SK-N-MC (cell line): ENCODE data around the gene RTN4.

Source experiments
- EZH2 ChIP-seq: fragments of 200-600 bp; sonication (generic); IDR thresholded peaks from one replicate; pipeline ENCODE4 v1.6.1; 2017; ENCODE audit warnings: antibody characterized with exemption
- POLR2AphosphoS5 ChIP-seq: IDR thresholded peaks from 2 replicates; pipeline ENCODE4 v1.6.1; 2012; ENCODE audit warnings: mild to moderate bottlenecking, low read depth, low read length, borderline replicate concordance

DNA sequence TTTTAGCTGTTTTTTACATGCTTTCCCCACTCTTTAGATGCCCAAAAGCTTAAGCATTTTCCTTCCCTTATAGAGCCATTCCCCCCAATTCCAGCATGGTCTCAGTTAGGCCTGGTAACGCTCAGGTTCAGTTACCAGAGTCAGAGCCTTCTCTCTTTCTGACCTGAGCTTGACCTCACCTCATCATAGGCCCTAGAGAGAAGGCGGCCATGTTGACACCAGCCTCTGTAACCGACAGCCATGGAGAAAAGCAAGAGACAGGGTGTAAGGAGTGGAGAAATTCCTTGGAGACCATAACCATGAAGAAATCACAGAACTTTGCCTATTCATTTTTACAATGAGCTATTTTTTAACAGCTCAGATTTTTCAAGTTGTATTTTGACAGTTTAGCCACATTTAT, 99.4 kb downstream of the RTN4 start:
- TF ChIP-seq EZH2 (no peak), POLR2AphosphoS5 (no peak)
